Fibroblast of peridontal ligament (primary cell): ENCODE results near the gene ZCWPW1.
"Not testable (repeated sequence)": the region's sequence is repeated elsewhere in the genome, so short reads cannot be mapped to it uniquely, and the experiment has no call there.

ENCODE experiments used
- DNase-seq: peaks from one replicate; pipeline ENCODE4 v3.0.0-alpha.2; 2010; ENCODE audit errors: extremely low read depth

Gene ZCWPW1

DNA sequence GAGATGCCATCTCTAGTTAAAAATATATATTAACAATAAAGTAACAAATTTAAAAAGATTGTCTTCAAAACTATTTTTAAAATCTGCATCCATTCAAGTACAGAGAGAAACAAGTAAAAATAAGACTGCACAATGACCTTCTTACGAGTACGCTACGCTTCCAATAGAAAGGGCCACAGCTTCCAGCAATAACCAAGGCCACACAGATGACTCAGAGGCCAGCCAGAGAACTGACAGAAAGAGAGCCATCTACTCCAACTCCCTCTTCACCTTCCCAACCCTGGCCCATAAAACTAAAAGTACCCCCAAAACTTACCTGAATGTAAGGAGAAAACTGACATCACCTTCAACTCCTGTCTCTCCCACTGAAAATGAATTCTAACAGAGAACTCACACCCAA is 28.5 kb downstream of the ZCWPW1 start:
- no peak for DNase-seq

DNA sequence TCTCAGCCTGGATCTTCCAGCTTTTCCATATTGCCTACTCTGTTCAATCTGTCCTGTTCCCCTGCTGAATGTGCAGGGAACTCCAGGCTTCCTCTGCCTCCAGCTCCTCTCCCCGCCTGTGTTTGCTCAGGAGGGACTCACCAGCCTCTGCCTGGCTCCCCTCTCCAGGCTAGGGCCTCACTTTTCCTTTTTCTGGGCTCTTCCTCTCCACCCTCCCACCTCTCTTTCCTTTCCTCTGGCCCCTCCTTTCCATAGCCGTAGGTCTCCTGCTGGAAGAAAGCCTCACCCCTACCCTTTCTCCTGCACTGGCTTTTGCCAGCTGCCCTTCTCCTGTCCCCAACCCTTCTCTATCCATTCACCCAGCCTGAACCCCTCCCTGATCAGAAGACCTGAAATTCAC is 30.3 kb downstream of the ZCWPW1 start:
- DNase-seq, result no peak

- no peak for DNase-seq
Observed at GRCh38 chr7:100397315-100398081, 31.0 kb downstream of the ZCWPW1 start.

- DNase-seq, result no peak
Observed at GRCh38 chr7:100396421-100396982, 32.0 kb downstream of the ZCWPW1 start.

- no peak for DNase-seq
Observed at GRCh38 chr7:100394077-100394476, 34.4 kb downstream of the ZCWPW1 start.

DNA sequence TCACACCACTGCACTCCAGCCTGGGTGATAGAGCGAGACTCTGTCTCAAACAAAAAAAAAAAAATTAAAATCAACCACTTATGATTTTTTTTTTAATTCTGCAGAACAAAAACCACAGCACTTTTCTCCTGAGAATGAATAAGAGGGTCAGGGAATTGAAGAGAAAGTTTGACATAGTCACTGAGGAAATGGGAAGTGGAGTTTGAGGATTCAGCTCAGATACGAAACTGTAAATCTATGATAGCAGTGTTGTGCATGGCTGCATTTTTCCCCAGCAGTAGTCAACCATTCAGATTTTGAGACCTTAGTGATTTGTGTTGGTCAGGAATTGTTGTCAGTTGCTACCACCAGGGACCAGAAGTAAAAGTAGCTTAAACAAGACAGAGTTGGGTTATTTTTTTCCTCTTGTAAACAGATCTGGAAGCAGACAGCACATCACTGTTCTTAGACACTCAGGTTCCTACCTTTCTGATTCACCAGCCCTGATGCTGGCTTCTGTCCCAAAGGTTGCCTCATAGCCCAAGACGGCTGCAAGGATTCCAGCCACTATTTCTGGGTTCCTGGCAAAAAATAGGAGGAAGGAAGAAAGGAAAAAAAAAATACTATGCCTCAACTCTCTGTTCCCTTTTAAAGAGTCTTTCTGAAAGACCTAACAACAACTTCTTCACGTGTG is 35.1 kb downstream of the ZCWPW1 start:
- no peak for DNase-seq

DNA sequence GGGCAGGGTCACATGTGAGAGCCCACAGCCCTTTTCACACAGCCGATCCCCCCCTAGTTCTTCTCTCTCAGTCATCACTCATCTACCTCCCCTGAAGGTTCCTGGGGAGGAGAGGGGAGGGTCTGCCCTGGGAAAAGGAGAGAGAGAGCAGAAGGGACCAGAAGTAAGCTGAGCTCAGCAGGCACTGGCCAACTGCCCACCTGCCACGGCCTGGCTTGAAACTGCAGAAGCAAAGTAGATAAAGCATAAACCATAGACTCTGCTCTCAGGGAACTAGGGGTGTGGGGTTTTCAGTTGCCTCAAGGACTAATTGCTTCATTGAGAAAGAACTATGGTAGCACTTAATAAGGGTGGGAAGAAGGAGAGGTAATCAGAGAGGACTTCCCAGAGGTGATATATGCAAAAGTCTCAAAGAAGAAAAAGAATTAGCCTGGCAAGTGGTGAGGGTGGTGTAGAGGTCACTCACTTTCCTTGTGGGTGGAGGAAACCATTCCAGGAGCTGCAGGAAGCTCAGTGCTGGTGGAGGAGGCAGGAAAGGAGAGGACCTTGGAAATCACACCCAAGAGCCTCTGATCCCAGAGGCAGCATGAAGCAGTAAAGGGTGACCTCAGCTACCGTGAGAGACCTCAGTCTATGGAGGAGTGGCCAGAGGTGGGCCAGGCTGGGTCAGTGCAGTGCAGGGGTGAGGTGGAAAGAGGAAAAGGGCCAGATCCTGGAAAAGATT is 38.1 kb downstream of the ZCWPW1 start:
- no peak for DNase-seq

DNA sequence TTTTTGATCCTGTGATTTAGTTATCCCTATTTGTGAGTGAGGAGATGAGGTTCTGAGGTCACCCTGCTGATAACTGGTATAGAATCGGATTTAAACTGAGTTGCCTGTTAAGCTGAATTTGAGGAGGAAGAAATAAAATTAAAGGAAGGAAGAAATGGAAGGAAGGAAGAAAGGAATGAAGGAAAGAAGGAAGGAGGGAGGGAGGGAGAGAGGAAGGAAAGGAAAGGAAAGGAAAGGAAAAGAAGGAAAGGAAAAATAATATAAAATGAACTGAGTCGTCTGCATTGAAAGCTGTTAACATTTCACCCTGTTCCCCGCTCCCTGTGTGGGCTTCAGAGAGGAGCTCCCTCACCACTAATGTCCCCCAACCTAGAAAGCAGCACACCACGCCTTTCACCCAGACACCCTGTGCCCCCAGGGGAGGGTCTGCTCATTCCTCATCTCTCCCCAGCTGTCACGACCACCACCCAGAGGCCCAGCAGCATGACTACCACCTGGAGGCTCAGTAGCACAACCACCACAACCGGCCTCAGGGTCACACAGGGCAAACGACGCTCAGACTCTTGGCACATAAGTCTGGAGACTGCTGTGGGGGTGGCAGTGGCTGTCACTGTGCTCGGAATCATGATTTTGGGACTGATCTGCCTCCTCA is 38.9 kb downstream of the ZCWPW1 start:
- no peak for DNase-seq

DNA sequence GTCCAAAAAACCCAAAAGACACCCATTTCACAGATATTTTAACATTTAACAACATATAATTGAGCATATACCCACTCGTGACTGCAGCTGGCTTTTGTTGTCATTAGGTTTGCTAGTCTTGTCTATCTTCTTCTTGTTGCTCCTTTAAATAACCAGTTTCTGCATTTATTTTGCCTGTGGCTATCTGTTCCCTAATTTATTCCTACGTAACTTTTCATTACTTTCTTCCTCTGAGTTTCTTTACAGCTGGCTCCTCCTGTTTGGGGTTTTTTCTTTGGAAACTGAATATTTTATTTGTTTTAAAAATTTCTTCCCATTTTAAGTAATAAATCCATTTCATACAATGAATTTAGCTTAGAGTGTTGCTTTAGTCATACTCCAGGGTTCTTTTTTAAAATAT is 40.8 kb downstream of the ZCWPW1 start:
- DNase-seq, result no peak

DNA sequence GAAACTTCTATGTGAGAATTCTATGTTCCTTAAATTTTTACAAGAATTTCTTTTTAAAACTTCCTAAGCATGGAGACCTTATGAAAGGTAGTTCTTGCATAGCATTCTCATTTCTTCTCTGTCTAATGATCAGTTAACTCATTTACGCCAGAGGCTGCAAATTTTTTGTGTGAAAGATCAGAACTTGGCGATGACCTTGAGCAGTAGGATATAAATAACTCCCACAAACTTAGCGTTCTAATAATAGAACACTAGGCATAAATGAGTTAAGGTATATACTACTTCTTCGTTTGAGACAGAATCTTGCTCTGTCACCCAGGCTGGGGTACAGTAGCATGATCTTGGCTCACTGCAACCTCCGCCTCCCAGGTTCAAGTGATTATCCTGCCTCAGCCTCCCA is 41.6 kb downstream of the ZCWPW1 start:
- DNase-seq, result no peak

GRCh38 chr7:100384628-100385294 is 43.7 kb downstream of the ZCWPW1 start:
- DNase-seq, result no peak

GRCh38 chr7:100382234-100382853 is 46.2 kb downstream of the ZCWPW1 start:
- DNase-seq, result not testable (repeated sequence)

DNA sequence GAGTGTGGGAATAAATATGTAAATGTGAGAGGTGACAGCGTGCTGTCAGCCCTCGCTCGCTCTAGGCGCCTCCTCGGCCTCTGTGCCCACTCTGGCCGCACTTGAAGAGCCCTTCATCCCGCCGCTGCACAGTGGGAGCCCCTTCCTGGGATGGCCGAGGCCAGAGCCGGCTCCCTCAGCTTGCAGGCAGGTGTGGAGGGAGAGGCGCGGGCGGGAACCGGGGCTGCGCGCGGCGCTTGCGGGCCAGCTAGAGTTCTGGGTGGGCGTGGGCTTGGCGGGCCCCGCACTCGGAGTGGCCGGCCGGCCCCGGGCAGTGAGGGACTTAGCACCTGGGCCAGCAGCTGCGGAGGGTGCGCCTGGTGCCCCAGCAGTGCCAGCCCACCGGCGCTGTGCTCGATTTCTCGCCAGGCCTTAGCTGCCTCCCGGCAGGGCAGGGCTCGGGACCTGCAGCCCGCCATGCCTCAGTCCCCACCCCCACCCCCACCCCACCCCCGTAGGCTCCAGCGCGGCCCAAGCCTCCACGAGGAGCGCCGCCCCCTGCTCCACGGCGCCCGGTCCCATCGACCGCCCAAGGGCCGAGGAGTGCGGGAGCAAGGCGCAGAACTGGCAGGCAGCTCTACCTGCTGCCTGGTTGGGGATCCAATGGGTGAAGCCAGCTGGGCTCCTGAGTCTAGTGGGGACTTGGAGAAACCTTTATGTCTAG is 46.8 kb downstream of the ZCWPW1 start:
- not testable (repeated sequence) for DNase-seq

- no peak for DNase-seq
Observed at GRCh38 chr7:100380196-100380595, 48.3 kb downstream of the ZCWPW1 start.

DNA sequence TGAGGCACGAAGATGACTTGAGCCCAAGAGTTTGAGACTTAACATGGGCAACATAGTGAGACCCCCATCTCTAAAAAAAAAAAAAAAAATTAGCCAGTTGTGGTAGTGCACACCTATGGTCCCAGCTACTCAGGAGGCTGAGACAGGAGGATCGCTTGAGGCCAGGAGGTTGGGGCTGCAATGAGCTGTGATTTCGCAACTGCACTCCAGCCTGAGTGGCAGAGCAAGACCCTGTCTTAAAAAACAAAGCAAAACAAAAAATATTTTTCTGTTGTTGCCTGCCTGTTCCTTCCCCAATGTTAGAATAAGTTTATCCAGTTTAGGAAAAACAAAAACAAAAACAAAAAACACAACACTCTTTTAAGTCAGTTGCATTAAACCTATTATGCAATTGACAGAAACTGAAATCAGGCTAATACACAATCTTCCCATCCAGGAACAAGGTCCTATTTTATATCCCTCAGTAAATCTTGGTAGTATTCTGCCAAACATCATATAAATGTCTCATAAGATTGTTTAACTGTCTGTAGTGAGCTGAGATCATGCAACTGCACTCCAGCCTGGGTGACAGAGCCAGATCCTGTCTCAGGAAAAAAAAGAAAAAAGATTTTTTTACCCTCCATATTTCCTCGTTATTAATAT is 50.3 kb downstream of the ZCWPW1 start:
- no peak for DNase-seq

- no peak for DNase-seq
Observed at GRCh38 chr7:100376066-100376465, 52.4 kb downstream of the ZCWPW1 start.

GRCh38 chr7:100374601-100375000 is 53.9 kb downstream of the ZCWPW1 start:
- DNase-seq, result no peak

DNA sequence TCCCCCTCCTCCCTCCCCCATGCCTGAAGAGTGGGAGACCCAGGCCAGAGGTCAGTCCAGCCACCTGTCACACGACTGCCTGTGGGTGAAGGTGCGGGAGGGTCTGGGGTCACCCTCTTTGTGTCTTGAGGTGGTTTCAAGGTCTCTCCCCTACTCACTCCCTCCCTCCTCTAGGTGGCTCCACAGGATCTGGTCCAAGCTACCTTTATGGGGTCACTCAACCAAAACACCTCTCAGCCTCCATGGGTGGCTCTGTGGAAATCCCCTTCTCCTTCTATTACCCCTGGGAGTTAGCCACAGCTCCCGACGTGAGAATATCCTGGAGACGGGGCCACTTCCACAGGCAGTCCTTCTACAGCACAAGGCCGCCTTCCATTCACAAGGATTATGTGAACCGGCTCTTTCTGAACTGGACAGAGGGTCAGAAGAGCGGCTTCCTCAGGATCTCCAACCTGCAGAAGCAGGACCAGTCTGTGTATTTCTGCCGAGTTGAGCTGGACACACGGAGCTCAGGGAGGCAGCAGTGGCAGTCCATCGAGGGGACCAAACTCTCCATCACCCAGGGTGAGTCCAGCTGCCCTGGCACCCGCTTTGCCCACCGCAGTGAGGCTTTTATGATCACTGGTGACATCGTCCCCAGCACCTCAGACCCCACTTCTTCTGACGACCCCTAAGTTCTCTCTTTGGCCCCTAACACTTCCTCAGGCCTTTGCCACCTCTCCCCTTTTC is 54.5 kb downstream of the ZCWPW1 start:
- DNase-seq, result not testable (repeated sequence)

GRCh38 chr7:100373261-100373831 is 55.2 kb downstream of the ZCWPW1 start, which contains the start of gene PILRA:
PILRA (plus strand) TSS chr7:100373487; CDS start chr7:100373657, 170 bp downstream.
- no peak for DNase-seq
